Activated CD4-positive, CD25-positive, alpha-beta regulatory T cell treated with anti-CD3 and anti-CD28 coated beads, Interleukin-2, amount 50 U/mL, for 72 hours (primary cell): Measurements from ENCODE around the gene NOS3.

Source experiments
- DNase-seq: peaks from one replicate; pipeline ENCODE4 v3.0.0; 2021

The NOS3 gene

DNA sequence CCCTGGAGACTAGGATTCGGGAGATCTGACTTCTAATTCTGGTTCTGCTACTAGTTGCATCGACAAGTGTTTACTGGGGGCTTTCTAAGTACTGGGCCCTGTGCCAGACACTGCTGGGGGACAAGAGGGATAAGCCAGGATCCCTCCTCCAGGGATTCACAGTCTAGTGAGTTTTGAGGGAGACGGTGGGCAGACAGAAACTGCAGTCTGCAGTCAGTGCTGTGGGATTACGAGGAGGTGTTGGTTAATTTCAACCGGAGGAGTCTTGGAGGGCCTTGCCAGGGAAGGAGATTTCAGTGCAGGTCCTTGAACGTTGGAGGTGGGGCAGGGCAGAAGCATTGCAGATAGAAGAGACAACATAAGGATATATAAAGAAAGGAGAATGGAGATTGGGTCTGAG is 9.2 kb upstream of the NOS3 start:
- no peak for DNase-seq

DNA sequence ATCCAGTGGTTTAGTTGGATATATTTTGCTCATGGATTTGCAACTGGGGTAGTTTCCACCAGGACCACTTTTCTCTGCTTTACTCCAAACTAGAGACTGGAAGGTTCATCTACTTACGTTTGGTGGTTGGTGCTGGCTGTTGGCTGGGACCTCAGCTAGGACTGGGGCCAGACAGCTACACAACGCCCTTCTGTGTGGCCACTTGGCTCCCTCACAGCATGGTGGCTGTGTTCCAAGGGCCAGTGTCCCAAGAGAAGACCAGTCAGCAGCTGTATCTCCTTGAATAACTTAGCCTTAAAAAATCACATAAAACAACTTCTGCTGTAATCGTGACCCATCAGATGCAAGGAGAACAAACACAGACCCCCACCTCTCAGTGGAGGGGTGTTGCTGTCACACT is 8.5 kb upstream of the NOS3 start:
- DNase-seq = no peak

DNA sequence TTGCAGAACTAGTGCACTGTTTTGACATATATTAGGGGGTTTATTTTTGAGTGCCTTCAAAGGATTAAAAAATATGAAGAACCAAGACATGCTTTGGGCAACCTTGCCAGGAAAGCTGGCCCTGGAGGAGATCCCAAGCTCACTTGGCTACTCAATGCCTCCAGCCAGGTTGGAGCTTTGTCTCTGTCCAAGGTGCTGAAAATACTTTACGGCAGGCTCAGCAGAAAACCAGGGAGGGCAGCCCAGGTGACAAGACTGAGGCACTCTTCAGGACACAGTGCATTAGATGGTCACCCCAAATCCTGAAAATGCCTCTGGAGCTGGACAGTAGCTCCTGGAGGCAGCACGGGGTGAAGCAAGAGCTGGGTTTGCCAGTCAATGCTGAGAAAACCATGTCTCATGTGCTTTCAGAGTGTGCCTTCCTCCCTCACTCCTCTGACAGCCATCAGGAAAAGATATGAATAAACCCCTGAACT is 6.9 kb upstream of the NOS3 start:
- no peak for DNase-seq

DNA sequence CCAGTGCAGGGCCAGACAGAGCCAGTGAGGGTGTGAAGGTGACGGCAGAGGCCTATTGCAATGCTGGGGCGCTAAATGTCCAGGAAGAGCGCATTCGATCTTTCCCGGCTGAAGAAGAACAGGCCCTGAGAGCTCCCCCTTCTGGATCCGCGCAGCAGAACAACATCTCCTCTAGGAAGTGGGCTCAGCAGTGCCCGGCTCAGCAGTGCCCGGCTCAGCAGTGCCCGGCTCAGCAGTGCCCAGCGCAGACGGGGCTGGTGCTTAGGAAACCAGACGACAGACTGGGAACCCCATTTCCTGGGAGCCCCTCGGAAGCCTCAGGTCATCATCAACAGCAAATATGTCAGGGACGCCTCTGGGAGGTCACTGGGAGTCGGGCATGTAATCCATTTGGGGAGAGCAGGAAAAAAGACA is 4.7 kb upstream of the NOS3 start:
- peak; percentile 59 for DNase-seq

DNA sequence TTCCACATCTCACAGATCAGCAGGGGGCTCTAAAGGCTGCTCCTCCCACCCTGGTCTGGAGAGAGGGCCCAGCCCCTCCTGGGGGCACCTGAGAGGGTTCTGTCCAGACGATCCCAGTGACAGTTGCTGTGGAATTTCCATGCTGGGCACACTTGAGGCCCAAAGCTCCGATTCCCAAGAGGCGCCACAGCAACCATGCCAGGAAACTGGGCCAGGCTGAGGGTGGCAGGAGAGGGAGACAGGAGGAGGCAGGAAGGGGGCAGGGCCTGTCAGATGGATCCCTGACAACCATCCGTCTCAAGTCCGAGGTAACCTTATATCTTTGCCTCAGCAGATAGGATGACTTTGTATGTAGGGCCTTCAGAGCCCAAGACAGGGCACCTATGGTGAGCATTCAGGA is 4.3 kb upstream of the NOS3 start:
- DNase-seq = no peak

DNA sequence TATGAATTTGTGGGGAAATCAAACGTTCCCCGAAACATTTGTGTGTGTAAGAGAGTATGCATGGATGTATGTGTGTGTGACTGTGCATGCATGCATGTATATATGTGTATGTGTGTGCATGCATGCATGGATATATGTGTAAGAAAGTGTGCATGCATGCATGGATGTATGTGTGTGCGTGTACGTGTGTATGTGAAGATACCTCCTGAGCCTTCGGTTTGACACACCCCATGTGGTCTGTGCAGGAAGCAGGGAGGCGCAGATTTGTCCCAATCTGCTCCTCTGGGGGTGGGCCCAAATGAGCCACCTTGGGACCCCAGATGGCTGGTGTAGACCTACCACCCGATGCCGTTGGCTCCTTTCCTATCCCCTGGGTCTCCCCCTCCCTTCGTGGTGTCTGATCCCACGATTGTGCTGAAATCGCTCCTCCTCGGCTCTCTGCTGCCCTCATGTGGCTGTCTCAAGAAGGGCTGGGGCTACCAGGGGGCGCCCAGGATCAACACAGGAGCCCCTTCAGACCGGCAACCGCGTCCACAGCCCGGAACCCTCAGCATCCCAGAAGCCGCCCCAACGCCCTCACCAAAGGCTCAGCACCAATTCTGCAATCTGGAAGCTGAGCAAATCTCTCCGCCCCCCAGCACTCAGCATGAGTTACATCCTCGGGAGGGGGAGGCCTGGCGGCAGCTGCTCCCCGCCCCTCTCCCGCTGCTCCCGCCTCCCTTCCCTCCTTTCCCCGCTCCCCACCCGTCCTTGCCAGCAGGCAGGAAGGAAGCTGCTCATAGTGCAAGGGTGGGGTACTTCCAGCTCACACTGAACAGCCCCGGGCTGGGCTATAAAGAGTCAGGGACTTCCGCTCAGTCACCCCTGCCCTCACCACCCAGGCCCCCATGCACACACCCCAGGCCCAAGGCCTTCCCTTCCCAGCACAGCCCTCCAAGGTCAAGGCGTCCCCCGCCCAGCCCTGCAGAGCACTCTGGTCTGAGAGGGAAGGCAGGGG is 2.3 kb upstream of the NOS3 start:
- DNase-seq = peak; percentile 77

DNA sequence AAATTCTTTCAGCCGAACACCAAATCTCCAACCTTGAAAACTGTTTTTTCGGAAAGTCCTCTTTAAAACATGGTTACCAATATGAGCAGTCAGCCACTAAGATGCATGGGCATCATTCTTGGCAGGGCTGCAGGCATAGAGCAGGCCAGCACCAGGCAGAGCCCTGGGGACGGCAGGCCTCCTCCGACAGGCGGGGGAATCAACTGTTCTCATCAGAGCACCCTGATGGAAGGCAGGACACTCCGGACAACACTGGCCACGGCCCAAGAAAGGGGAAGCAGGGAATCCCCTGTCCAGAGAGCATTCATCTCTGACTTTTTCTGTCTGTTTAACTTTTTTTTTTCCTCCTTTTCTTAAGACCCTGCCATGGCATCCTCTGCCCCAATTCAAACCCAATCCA is 1.4 kb upstream of the NOS3 start:
- DNase-seq = no peak

DNA sequence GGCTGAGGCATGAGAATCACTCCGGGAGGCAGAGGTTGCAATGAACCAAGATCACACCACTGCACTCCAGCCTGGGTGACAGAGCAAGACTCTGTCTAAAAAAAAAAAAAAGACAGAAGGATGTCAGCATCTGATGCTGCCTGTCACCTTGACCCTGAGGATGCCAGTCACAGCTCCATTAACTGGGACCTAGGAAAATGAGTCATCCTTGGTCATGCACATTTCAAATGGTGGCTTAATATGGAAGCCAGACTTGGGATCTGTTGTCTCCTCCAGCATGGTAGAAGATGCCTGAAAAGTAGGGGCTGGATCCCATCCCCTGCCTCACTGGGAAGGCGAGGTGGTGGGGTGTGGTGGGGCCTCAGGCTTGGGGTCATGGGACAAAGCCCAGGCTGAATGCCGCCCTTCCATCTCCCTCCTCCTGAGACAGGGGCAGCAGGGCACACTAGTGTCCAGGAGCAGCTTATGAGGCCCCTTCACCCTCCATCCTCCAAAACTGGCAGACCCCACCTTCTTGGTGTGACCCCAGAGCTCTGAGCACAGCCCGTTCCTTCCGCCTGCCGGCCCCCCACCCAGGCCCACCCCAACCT is 1.3 kb downstream of the NOS3 start:
- no peak for DNase-seq

DNA sequence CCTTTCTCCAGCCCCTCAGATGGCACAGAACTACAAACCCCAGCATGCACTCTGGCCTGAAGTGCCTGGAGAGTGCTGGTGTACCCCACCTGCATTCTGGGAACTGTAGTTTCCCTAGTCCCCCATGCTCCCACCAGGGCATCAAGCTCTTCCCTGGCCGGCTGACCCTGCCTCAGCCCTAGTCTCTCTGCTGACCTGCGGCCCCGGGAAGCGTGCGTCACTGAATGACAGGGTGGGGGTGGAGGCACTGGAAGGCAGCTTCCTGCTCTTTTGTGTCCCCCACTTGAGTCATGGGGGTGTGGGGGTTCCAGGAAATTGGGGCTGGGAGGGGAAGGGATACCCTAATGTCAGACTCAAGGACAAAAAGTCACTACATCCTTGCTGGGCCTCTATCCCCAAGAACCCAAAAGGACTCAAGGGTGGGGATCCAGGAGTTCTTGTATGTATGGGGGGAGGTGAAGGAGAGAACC is 2.1 kb downstream of the NOS3 start:
- DNase-seq = no peak

DNA sequence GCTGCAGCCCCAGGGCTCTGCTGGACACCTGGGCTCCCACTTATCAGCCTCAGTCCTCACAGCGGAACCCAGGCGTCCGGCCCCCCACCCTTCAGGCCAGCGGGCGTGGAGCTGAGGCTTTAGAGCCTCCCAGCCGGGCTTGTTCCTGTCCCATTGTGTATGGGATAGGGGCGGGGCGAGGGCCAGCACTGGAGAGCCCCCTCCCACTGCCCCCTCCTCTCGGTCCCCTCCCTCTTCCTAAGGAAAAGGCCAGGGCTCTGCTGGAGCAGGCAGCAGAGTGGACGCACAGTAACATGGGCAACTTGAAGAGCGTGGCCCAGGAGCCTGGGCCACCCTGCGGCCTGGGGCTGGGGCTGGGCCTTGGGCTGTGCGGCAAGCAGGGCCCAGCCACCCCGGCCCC is 2.7 kb downstream of the NOS3 start:
- no peak for DNase-seq

DNA sequence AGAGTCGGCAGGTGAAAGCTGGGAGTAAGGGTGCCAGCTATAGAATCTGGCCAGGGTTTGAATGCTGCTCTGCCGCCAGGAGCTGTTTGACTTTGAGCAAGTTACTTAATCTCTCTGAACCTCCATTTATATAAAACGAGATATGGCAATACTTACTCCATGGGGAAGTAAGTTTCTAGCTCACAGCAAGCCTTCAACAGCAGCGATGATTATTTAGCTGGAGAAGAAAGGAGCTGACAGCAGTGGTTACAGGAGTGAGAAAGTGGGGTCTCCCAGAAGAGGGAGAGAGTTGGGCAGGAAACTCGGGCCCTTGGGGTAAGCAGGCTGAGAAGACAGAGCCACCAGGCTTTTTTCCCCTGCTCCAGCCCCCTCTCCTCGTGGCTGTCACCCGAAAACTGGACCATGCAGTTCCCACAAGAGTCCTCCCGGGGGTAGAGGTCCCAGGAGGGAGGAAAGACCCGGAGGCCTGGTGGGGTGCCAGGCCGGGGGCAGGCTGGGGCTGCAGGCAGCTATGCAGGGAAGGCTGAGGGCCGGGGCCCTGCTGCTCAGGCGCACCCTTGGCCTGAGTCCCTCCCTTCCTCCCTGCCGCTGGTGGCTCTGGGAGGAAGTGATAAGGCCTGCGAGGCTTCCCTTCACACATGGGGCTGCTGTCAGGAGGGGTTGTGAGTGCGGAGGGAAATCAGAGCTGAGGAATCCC is 3.5 kb downstream of the NOS3 start:
- DNase-seq = no peak

DNA sequence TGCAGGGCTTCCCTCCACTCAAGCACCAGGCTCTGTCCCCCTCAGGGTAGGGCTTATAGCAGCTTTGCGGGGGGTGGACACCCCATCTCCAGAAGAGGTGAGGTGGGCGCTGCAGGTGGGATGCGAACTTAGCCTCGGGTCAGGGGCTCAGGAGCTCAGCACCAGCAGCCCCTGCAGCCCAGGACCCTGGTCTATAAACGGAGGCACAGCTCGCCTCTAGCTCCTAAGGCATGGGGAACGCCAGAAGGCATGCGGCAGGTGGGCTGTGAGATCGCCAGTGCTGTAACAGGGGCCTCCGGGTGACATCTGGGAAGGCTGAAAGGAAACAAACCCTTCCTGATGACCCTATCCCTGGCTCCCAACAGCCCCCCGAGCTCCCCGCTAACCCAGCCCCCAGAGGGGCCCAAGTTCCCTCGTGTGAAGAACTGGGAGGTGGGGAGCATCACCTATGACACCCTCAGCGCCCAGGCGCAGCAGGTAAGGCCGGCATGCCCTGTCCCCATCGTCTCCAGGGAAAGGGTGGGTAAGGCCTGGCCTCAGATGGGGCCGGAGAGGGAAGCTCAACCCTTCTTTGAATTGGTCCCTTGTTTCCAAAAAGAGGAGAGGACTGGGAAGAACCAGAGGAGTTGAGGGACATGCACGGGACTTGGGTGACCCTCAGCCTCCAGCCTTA is 4.2 kb downstream of the NOS3 start:
- no peak for DNase-seq

DNA sequence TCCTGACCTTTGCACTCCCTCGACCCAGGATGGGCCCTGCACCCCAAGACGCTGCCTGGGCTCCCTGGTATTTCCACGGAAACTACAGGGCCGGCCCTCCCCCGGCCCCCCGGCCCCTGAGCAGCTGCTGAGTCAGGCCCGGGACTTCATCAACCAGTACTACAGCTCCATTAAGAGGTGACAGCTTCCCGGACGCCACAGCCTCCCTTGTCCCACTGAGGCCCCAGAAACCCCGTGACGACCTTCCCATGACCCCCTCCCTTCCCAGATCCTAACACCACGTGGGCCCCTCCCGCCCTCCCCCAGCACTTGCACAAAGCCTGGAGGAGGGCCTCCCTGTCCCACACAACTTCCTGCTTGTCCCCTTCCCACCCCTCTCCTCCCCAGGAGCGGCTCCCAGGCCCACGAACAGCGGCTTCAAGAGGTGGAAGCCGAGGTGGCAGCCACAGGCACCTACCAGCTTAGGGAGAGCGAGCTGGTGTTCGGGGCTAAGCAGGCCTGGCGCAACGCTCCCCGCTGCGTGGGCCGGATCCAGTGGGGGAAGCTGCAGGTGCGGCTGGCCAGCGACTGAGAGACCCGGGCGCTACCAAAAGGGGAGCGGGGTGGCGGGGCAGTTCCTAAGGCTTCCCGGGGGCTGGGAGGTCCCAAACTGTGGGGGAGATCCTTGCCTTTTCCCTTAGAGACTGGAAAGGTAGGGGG is 5.7 kb downstream of the NOS3 start:
- no peak for DNase-seq

DNA sequence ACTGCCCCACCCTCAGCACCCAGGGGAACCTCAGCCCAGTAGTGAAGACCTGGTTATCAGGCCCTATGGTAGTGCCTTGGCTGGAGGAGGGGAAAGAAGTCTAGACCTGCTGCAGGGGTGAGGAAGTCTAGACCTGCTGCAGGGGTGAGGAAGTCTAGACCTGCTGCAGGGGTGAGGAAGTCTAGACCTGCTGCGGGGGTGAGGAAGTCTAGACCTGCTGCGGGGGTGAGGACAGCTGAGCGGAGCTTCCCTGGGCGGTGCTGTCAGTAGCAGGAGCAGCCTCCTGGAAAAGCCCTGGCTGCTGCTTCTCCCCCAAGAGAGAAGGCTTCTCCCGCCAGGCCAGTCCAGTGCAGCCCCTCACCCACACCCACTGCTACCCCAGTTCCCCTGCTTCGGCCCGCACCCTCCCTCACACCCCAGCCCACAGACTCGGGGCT is 6.3 kb downstream of the NOS3 start:
- DNase-seq = no peak

DNA sequence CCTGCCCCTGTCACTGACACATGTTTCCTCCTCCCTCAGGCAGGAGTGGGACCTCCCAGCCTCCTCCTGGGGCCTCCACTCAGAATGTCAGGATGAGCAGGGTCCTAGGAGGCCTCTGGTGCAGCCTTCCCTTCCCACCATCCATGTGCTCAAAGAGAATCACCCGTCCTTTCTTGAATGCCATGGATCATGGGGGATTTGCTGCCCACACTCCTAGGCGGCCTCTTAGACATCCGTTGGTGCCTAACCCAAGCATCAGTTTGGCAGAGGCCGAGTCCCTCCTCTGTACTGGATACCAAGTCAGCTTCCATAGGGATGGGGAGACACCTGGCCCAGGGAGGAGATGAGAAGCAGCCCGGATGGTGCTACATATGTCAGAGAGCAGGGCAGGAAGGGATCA is 7.0 kb downstream of the NOS3 start:
- no peak for DNase-seq

DNA sequence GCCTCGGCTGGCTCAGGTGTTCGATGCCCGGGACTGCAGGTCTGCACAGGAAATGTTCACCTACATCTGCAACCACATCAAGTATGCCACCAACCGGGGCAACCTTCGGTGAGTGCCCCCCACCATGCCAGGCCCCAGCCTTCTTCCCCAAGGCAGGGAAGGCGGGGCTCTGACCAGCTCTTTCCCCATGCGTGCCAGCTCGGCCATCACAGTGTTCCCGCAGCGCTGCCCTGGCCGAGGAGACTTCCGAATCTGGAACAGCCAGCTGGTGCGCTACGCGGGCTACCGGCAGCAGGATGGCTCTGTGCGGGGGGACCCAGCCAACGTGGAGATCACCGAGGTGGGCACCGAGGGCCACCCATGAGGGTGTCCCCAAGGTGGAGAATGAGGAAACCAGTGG is 7.5 kb downstream of the NOS3 start:
- no peak for DNase-seq

DNA sequence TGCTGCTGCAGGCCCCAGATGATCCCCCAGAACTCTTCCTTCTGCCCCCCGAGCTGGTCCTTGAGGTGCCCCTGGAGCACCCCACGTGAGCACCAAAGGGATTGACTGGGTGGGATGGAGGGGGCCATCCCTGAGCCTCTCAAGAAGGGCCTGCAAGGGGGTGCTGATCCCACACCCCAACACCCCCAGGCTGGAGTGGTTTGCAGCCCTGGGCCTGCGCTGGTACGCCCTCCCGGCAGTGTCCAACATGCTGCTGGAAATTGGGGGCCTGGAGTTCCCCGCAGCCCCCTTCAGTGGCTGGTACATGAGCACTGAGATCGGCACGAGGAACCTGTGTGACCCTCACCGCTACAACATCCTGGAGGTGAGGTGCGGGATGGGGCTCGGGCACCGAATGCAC is 8.2 kb downstream of the NOS3 start:
- no peak for DNase-seq

DNA sequence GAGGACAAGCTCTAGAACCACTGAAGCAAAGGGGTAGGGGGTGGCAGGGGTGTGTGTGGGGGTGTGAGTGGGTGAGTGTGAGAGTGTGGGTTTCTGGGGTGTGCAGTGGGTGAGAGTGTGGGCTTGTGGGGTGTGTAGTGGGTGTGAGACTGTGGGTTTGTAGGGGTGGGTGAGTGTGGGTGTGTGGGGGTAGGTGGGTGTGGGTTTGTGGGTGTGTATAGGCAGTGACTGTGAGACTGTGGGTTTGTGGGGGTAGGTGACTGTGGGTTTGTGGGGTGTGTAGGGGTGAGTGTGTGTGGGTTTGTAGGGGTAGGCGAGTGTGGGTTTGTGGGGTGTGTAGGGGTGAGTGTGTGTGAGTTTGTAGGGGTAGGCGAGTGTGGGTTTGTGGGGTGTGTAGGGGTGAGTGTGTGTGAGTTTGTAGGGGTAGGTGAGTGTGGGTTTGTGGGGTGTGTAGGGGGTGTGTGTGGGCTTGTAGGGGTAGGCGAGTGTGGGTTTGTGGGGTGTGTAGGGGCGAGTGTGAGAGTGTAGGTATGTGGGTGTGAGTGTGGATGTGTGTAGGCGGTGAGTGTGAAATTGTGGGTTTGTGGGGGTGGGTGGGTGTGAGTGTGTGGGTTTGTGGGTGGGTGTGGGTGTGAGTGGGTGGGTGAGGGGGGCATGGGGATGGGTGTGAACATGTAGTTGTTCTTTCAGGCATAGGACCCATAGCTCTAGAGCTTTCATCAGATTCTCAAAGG is 8.8 kb downstream of the NOS3 start:
- DNase-seq = no peak

DNA sequence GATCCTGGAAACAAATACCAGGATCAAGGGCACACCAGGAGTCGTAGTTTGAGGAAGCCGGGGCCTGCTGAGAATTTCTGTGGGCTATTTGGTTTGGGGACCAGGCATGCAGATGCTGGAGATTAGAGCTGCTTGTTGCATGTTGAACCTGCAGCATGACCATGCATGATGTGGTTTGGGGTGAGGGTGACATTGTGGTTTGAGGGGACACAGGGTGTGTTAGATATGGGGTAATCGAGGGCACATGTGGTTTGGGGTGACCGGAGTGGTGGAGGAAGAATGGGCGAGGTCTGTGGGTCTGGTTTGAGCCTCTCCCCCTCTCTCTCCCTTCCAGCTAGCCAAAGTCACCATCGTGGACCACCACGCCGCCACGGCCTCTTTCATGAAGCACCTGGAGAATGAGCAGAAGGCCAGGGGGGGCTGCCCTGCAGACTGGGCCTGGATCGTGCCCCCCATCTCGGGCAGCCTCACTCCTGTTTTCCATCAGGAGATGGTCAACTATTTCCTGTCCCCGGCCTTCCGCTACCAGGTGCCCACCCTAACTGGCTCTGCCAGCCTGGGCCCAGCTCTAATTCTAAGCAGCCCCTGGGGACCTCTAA is 10.2 kb downstream of the NOS3 start:
- no peak for DNase-seq

DNA sequence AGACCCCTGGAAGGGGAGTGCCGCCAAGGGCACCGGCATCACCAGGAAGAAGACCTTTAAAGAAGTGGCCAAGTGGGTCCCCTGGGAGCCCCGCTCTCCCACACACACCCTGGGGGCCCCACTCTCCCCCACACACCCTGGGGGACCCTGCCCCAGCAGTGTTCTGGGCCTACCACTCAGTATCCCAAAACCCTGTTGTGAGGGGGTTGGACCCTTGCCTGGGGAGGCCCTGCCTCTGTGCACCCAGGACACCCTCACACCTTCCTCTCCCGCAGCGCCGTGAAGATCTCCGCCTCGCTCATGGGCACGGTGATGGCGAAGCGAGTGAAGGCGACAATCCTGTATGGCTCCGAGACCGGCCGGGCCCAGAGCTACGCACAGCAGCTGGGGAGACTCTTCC is 10.7 kb downstream of the NOS3 start:
- DNase-seq = no peak

DNA sequence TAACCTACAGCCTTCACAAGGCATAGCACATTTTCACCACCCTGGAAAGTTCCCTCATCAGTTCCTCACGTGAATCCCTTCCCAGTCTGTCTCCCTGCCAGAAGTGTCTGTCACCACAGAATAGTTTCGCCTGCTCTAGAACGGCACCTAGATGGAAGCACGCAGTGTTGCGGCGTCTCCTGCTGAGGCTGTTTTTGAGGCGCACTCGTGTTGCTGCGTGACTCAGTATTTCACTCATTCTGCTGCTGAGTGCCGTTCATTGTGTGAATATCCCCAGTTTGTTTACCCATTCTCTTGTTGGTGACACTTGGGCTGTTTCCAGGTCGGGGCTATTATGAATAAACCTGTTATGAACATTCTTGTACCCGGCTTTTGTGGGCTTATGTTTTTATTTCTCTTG is 12.8 kb downstream of the NOS3 start:
- no peak for DNase-seq
